Medulla oblongata (tissue), 1 donor: Measurements from ENCODE around the gene PIK3R1.
A peak's percentile ranks its signal among the peaks of the same experiment; 100 is the strongest.

Experiments
- DNase-seq: peaks from one replicate; pipeline ENCODE4 v3.0.0-alpha.2; 2015; ENCODE audit errors: extremely low spot score

PIK3R1 gene

GRCh38 chr5:68270399-68270975, 54.9 kb downstream of the PIK3R1 start:
- no peak for DNase-seq

- no peak for DNase-seq
These were observed 55.6 kb downstream of the PIK3R1 start for GRCh38 chr5:68271124-68271523.

GRCh38 chr5:68272289-68272688, 56.7 kb downstream of the PIK3R1 start:
- no peak for DNase-seq

GRCh38 chr5:68273717-68274409, 58.3 kb downstream of the PIK3R1 start:
- DNase-seq = no peak

GRCh38 chr5:68274847-68275651, 59.5 kb downstream of the PIK3R1 start:
- no peak for DNase-seq

- DNase-seq = no peak
These were observed 61.2 kb downstream of the PIK3R1 start for GRCh38 chr5:68276740-68277139.

GRCh38 chr5:68277431-68277830, 61.9 kb downstream of the PIK3R1 start:
- DNase-seq = no peak

- DNase-seq = no peak
These were observed 64.4 kb downstream of the PIK3R1 start for GRCh38 chr5:68279984-68280383.

- no peak for DNase-seq
These were observed 66.4 kb downstream of the PIK3R1 start for GRCh38 chr5:68282001-68282400.

- no peak for DNase-seq
These were observed 68.2 kb downstream of the PIK3R1 start for GRCh38 chr5:68283766-68284165.

- no peak for DNase-seq
These were observed 69.7 kb downstream of the PIK3R1 start for GRCh38 chr5:68285075-68285840.

GRCh38 chr5:68285851-68286611, 70.5 kb downstream of the PIK3R1 start:
- peak; percentile 91 for DNase-seq

GRCh38 chr5:68286612-68286912, 71.0 kb downstream of the PIK3R1 start:
- DNase-seq = no peak

GRCh38 chr5:68287631-68287975, 72.0 kb downstream of the PIK3R1 start:
- DNase-seq = no peak

GRCh38 chr5:68287976-68288706, 72.6 kb downstream of the PIK3R1 start:
- DNase-seq = peak; percentile 95

GRCh38 chr5:68288707-68289134, 73.2 kb downstream of the PIK3R1 start:
- DNase-seq = peak; percentile 65

- no peak for DNase-seq
These were observed 73.9 kb downstream of the PIK3R1 start for GRCh38 chr5:68289498-68289897.

GRCh38 chr5:68290260-68290674, 74.7 kb downstream of the PIK3R1 start:
- peak; percentile 80 for DNase-seq

- no peak for DNase-seq
These were observed 75.3 kb downstream of the PIK3R1 start for GRCh38 chr5:68290847-68291246.

GRCh38 chr5:68292316-68292715, 76.8 kb downstream of the PIK3R1 start:
- no peak for DNase-seq

- DNase-seq = no peak
These were observed 80.2 kb downstream of the PIK3R1 start for GRCh38 chr5:68295772-68296171.
